SK-N-MC (cell line): ENCODE measurements around the gene MAGI1.

Source experiments
- EZH2 ChIP-seq: fragments of 200-600 bp; sonication (generic); IDR thresholded peaks from one replicate; pipeline ENCODE4 v1.6.1; 2017; ENCODE audit warnings: antibody characterized with exemption
- FOXP2 ChIP-seq: optimal IDR thresholded peaks from 2 replicates; pipeline ENCODE3; 2011; ENCODE audit warnings: mild to moderate bottlenecking, moderate library complexity; ENCODE audit not compliant: insufficient read depth; ENCODE audit errors: extremely low read length, control extremely low read depth
- POLR2AphosphoS5 ChIP-seq: IDR thresholded peaks from 2 replicates; pipeline ENCODE4 v1.6.1; 2012; ENCODE audit warnings: mild to moderate bottlenecking, low read depth, low read length, borderline replicate concordance

- TF ChIP-seq POLR2AphosphoS5 (no peak), EZH2 (no peak), FOXP2 (no peak)
These were observed 529.8 kb downstream of the MAGI1 start for GRCh38 chr3:65508750-65509422.
